ENCODE measurements around the gene SYT9.

Gene SYT9

DNA sequence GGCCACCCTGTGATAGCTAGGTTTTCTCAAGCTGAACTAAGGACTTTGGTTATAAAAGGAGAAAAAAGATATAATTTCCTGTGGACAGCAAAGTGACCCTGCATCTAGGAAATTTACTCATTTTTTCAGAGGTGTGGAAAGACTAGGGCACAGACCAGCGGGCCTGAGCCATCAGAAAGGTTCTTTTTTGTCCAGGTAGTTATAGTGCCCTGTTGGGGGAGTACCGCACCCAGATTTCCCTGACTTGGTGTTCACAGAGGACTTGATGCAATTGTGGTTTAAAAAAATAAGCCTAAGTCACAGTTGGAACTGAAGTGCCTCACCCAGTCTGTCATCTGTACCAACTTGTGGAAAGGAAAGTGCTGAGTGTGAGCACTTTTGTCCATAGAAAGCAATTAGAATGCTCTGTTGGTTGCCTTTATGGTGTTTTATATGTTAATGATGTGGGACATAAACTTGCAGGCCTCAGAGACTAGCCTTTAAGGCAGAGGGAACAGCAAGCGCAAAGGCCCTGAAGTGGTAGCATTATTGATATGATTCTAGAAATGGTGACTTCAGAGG lies 3.1 kb downstream of the SYT9 start:
- no peaks in the 10 kb centered on the region for H3K9me3 ChIP-seq (ENCODE audit: insufficient read depth, low read length)
- no peaks in the 10 kb centered on the region for H3K4me1 ChIP-seq (ENCODE audit: insufficient read depth, insufficient read length)
- H3K36me3 ChIP-seq (ENCODE audit: insufficient read depth, insufficient read length, low read length): no peaks in the 10 kb centered on the region
- peaks cover 63% of the 10 kb centered on the region for H3K27me3 ChIP-seq (ENCODE audit: insufficient read depth, insufficient read length)
- H3K9ac ChIP-seq (ENCODE audit: insufficient read length, low read depth): no peak overlapping the region
- no peak for DNase-seq (ENCODE audit: low read depth, low spot score)
- H3K4me3 ChIP-seq (ENCODE audit: insufficient read length, low read depth): no peak overlapping the region
- no peak for TF ChIP-seq SUZ12 (IDR thresholded peaks at IDR 0.05; ENCODE audit: extremely low read depth, insufficient read depth, insufficient read length)
- no peak for TF ChIP-seq ZNF274 (IDR thresholded peaks at IDR 0.05; ENCODE audit: low read depth, low read length)
- TF ChIP-seq YY1 (IDR thresholded peaks at IDR 0.05; ENCODE audit: insufficient read depth, insufficient read length): no peak

DNA sequence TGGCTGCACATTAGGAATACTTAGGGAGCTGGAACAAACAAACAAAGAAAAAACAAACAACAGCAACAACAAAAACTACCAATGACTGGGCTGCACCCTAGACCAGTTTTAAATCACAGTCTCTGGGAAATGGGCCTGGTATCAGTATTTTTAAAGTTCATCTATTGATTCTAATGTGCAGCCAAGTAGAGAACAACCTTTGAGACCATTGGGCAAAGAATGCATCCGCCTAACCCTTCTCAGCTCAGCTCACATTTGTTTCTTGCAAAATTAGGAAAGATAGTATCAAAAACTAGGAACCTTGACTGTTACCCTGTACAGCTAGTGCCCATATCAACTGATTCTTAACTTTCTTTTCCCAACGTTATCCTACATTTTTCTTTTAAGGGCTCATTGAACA lies 5.2 kb downstream of the SYT9 start:
- DNase-seq (ENCODE audit: low read depth, low spot score): no peak
- TF ChIP-seq ZNF274 (IDR thresholded peaks at IDR 0.05; ENCODE audit: low read depth, low read length) (no peak), YY1 (IDR thresholded peaks at IDR 0.05; ENCODE audit: insufficient read depth, insufficient read length) (no peak), SUZ12 (IDR thresholded peaks at IDR 0.05; ENCODE audit: extremely low read depth, insufficient read depth, insufficient read length) (no peak)
- Histone ChIP-seq H3K9ac (ENCODE audit: insufficient read length, low read depth) (no peak overlapping the region), H3K36me3 (ENCODE audit: insufficient read depth, insufficient read length, low read length) (no peaks in the 10 kb centered on the region), H3K4me1 (ENCODE audit: insufficient read depth, insufficient read length) (no peaks in the 10 kb centered on the region), H3K27me3 (ENCODE audit: insufficient read depth, insufficient read length) (peaks cover 42% of the 10 kb centered on the region), H3K9me3 (ENCODE audit: insufficient read depth, low read length) (no peaks in the 10 kb centered on the region), H3K4me3 (ENCODE audit: insufficient read length, low read depth) (no peak overlapping the region)

DNA sequence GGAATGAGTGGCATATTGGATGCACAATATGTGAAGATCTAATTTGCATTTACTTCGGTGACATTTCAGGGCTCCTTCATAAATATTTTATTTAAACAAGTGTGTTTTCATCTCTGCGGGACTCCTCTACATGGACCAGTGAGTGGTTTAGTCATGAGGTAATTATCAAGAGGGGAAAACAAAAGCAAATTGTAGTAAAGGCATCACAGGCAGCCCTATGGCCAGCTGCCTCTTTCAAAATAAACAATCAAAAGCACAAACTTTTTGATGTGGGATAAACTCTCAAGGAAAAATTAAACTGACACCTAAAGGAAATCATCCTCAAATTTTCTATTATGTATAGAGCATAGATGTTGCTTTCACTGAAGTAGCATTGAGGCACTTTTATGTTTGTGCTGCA lies 6.0 kb downstream of the SYT9 start:
- Histone ChIP-seq H3K27me3 (ENCODE audit: insufficient read depth, insufficient read length) (peaks cover 34% of the 10 kb centered on the region), H3K4me1 (ENCODE audit: insufficient read depth, insufficient read length) (no peaks in the 10 kb centered on the region), H3K9ac (ENCODE audit: insufficient read length, low read depth) (no peak overlapping the region), H3K36me3 (ENCODE audit: insufficient read depth, insufficient read length, low read length) (no peaks in the 10 kb centered on the region), H3K4me3 (ENCODE audit: insufficient read length, low read depth) (no peak overlapping the region), H3K9me3 (ENCODE audit: insufficient read depth, low read length) (no peaks in the 10 kb centered on the region)
- no peak for TF ChIP-seq ZNF274 (IDR thresholded peaks at IDR 0.05; ENCODE audit: low read depth, low read length)
- no peak for TF ChIP-seq SUZ12 (IDR thresholded peaks at IDR 0.05; ENCODE audit: extremely low read depth, insufficient read depth, insufficient read length)
- no peak for TF ChIP-seq YY1 (IDR thresholded peaks at IDR 0.05; ENCODE audit: insufficient read depth, insufficient read length)
- DNase-seq (ENCODE audit: low read depth, low spot score): no peak

DNA sequence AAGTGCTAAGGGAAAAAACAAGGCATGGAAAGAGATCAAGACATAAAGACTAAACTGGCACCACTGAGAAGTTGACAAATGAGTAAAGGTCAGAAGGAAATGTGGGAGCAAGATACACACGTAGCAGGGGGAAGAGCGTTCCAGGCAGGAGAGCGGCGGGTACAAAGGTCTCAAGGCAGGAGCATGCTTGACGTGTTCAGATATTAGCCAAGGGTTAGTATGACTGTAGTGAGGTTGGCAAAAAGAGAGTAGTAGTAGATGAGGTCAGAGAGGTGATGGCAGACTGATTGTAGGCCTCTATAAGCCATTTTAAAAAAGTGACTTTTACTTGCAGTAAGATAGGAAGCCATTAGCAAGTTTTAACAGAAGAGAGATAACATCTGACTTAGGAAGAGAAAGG lies 9.9 kb downstream of the SYT9 start:
- H3K27me3 ChIP-seq (ENCODE audit: insufficient read depth, insufficient read length): no peaks in the 10 kb centered on the region
- H3K9me3 ChIP-seq (ENCODE audit: insufficient read depth, low read length): no peaks in the 10 kb centered on the region
- no peak overlapping the region for H3K9ac ChIP-seq (ENCODE audit: insufficient read length, low read depth)
- H3K36me3 ChIP-seq (ENCODE audit: insufficient read depth, insufficient read length, low read length): no peaks in the 10 kb centered on the region
- TF ChIP-seq YY1 (IDR thresholded peaks at IDR 0.05; ENCODE audit: insufficient read depth, insufficient read length) (no peak), SUZ12 (IDR thresholded peaks at IDR 0.05; ENCODE audit: extremely low read depth, insufficient read depth, insufficient read length) (no peak), ZNF274 (IDR thresholded peaks at IDR 0.05; ENCODE audit: low read depth, low read length) (no peak)
- no peak for DNase-seq (ENCODE audit: low read depth, low spot score)
- H3K4me1 ChIP-seq (ENCODE audit: insufficient read depth, insufficient read length): no peaks in the 10 kb centered on the region
- H3K4me3 ChIP-seq (ENCODE audit: insufficient read length, low read depth): no peak overlapping the region

DNA sequence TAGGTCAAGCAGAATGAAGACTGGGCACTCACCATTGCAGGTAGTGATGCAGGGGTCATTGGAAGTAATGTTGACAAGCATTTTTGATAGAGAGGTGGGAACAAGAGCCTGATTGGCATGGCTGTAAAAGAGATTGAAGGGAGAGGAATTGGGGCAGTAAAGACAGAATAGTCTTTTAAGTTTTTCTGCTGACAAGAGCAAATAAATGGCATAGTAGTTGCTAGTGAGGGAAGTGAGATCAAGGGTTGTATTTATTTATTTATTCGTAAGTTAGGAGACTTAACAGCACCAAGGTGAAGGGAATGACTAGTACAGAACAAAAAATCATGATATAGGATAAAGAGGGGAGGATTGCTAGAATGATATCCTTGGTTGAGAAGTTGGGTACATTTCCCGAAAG lies 11.0 kb downstream of the SYT9 start:
- H3K27me3 ChIP-seq (ENCODE audit: insufficient read depth, insufficient read length): no peaks in the 10 kb centered on the region
- no peak for DNase-seq (ENCODE audit: low read depth, low spot score)
- no peaks in the 10 kb centered on the region for H3K9me3 ChIP-seq (ENCODE audit: insufficient read depth, low read length)
- no peak overlapping the region for H3K9ac ChIP-seq (ENCODE audit: insufficient read length, low read depth)
- no peak overlapping the region for H3K4me3 ChIP-seq (ENCODE audit: insufficient read length, low read depth)
- TF ChIP-seq SUZ12 (IDR thresholded peaks at IDR 0.05; ENCODE audit: extremely low read depth, insufficient read depth, insufficient read length) (no peak), ZNF274 (IDR thresholded peaks at IDR 0.05; ENCODE audit: low read depth, low read length) (no peak), YY1 (IDR thresholded peaks at IDR 0.05; ENCODE audit: insufficient read depth, insufficient read length) (no peak)
- no peaks in the 10 kb centered on the region for H3K4me1 ChIP-seq (ENCODE audit: insufficient read depth, insufficient read length)
- H3K36me3 ChIP-seq (ENCODE audit: insufficient read depth, insufficient read length, low read length): no peaks in the 10 kb centered on the region

DNA sequence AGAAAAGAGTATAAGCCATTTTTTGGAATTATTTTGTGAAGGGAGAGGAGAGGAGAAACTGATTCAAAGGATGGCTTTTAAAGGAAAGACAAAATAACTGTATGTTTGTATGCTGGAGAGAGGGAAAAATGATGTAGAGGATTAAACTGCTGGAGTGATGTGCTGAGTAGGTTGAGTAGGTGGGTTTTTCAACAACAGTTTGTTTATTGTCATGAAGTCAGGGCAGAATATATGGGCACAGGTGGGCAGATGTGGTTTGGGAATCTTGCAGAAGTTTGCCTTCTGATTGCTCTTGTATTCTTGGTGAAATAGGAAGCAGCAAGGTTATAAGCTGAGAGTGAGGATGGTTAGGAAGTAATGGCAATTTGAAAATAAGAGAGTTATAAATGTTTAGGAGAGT lies 12.1 kb downstream of the SYT9 start:
- no peak for TF ChIP-seq SUZ12 (IDR thresholded peaks at IDR 0.05; ENCODE audit: extremely low read depth, insufficient read depth, insufficient read length)
- TF ChIP-seq ZNF274 (IDR thresholded peaks at IDR 0.05; ENCODE audit: low read depth, low read length): no peak
- no peak for TF ChIP-seq YY1 (IDR thresholded peaks at IDR 0.05; ENCODE audit: insufficient read depth, insufficient read length)
- Histone ChIP-seq H3K9me3 (ENCODE audit: insufficient read depth, low read length) (no peaks in the 10 kb centered on the region), H3K4me3 (ENCODE audit: insufficient read length, low read depth) (no peak overlapping the region), H3K27me3 (ENCODE audit: insufficient read depth, insufficient read length) (no peaks in the 10 kb centered on the region), H3K9ac (ENCODE audit: insufficient read length, low read depth) (no peak overlapping the region), H3K36me3 (ENCODE audit: insufficient read depth, insufficient read length, low read length) (no peaks in the 10 kb centered on the region), H3K4me1 (ENCODE audit: insufficient read depth, insufficient read length) (no peaks in the 10 kb centered on the region)
- DNase-seq (ENCODE audit: low read depth, low spot score): no peak

DNA sequence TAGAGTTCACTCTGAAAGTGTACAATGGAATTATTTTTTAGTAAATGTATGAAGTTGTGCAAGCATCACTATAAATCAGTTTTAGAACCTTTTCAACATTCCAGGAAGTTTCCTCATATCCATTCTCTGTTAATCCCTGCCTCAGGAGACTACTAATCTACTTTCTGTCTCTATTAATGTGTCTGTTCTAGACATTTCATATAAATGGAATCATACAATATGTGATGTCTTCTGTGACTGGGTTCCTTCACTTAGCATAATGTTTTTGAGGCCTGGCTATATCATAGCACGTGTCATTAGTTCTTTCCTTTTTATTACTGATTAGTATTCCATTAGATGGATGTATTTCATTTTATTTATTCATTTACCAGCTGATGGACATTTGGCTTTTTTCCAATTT lies 17.1 kb downstream of the SYT9 start:
- no peaks in the 10 kb centered on the region for H3K9me3 ChIP-seq (ENCODE audit: insufficient read depth, low read length)
- no peaks in the 10 kb centered on the region for H3K27me3 ChIP-seq (ENCODE audit: insufficient read depth, insufficient read length)
- no peak for TF ChIP-seq SUZ12 (IDR thresholded peaks at IDR 0.05; ENCODE audit: extremely low read depth, insufficient read depth, insufficient read length)
- no peak for TF ChIP-seq ZNF274 (IDR thresholded peaks at IDR 0.05; ENCODE audit: low read depth, low read length)
- no peak for TF ChIP-seq YY1 (IDR thresholded peaks at IDR 0.05; ENCODE audit: insufficient read depth, insufficient read length)
- H3K4me3 ChIP-seq (ENCODE audit: insufficient read length, low read depth): no peak overlapping the region
- no peak overlapping the region for H3K9ac ChIP-seq (ENCODE audit: insufficient read length, low read depth)
- no peaks in the 10 kb centered on the region for H3K4me1 ChIP-seq (ENCODE audit: insufficient read depth, insufficient read length)
- no peak for DNase-seq (ENCODE audit: low read depth, low spot score)
- H3K36me3 ChIP-seq (ENCODE audit: insufficient read depth, insufficient read length, low read length): no peaks in the 10 kb centered on the region

All from NT2/D1 (cell line).